IMR-90 (cell line): Measurements from ENCODE around the gene CERKL. TPM values are rescaled to one million over a fixed set of nuclear protein-coding genes. Genes with fewer than 3 reads are reported as not detected.

Experiments used
- ATAC-seq: fragments of 200-7000 bp; cut with Tn5 transposase; 2 replicates; pipeline ENCODE4 v1.9.1; 2020; ENCODE audit warnings: low read depth, mild to moderate bottlenecking, moderate library complexity
- BruUV-seq: library from RNA; stranded (reverse); fragments of 400-500 nt; replicated peaks from 2 replicates; lab custom pipeline; 2021; lab: Mats Ljungman, UMichigan
- CTCF ChIA-PET: fragments of 300-600 bp; formaldehyde crosslinking; extraction: SDS; loops from one replicate; lab custom pipeline; 2021; ENCODE audit warnings: antibody characterized with exemption; lab: Yijun Ruan, JAX
- POLR2A ChIA-PET: fragments of 300-600 bp; sonication (Branson Sonifier 250); formaldehyde crosslinking; loops from one replicate; lab custom pipeline; 2022; ENCODE audit warnings: antibody characterized with exemption; ENCODE audit not compliant: unreplicated experiment; lab: Charles Lee
- DNase-seq: peaks from one replicate; pipeline ENCODE4 v3.0.0; 2013
- H2AFZ ChIP-seq: replicated peaks from 2 replicates; pipeline ENCODE3; 2013; ENCODE audit warnings: low read length, mild to moderate bottlenecking; ENCODE audit not compliant: poor library complexity
- H2AK5ac ChIP-seq: 2 replicates; pipeline ENCODE4 v1.6.1; 2013; ENCODE audit warnings: low read depth, low read length, inconsistent platforms
- H2AK9ac ChIP-seq: replicated peaks from 2 replicates; pipeline ENCODE3; 2013; ENCODE audit warnings: mild to moderate bottlenecking, low read depth, low read length, moderate library complexity; ENCODE audit not compliant: poor library complexity
- H2BK120ac ChIP-seq: 2 replicates; pipeline ENCODE4 v1.6.1; 2013; ENCODE audit warnings: low read depth, low read length, inconsistent platforms
- H2BK15ac ChIP-seq: 3 replicates; pipeline ENCODE4 v1.6.1; 2013; ENCODE audit warnings: low read depth, low read length, inconsistent platforms
- H2BK20ac ChIP-seq: 2 replicates; pipeline ENCODE4 v1.6.1; 2013; ENCODE audit warnings: low read depth, mild to moderate bottlenecking, inconsistent platforms, low read length, moderate library complexity
- H2BK5ac ChIP-seq: 2 replicates; pipeline ENCODE4 v1.6.1; 2013; ENCODE audit warnings: mild to moderate bottlenecking, low read depth, low read length, inconsistent platforms; ENCODE audit not compliant: poor library complexity, severe bottlenecking
- H3K14ac ChIP-seq: replicated peaks from 2 replicates; pipeline ENCODE4 v1.6.1; 2013; ENCODE audit warnings: low read depth, low read length, inconsistent platforms
- H3K18ac ChIP-seq: 2 replicates; pipeline ENCODE4 v1.6.1; 2013; ENCODE audit warnings: low read depth, low read length, control low read depth
- H3K23ac ChIP-seq: 2 replicates; pipeline ENCODE4 v1.6.1; 2013; ENCODE audit warnings: low read depth, low read length, inconsistent platforms
- H3K27ac ChIP-seq: 2 replicates; pipeline ENCODE4 v1.5.1; 2013; ENCODE audit warnings: mild to moderate bottlenecking, control low read depth, low read length; ENCODE audit not compliant: insufficient read depth
- H3K27me3 ChIP-seq: 2 replicates; pipeline ENCODE4 v1.6.1; 2013; ENCODE audit warnings: low read length; ENCODE audit not compliant: control insufficient read depth, insufficient read depth
- H3K36me3 ChIP-seq: 2 replicates; pipeline ENCODE4 v1.6.1; 2013; ENCODE audit warnings: low read length, mixed read lengths; ENCODE audit not compliant: control insufficient read depth, insufficient read depth
- H3K4ac ChIP-seq: 2 replicates; pipeline ENCODE4 v1.6.1; 2013; ENCODE audit warnings: low read depth, low read length, inconsistent platforms
- H3K4me1 ChIP-seq: 2 replicates; pipeline ENCODE4 v1.6.1; 2013; ENCODE audit warnings: low read length, mixed read lengths; ENCODE audit not compliant: control insufficient read depth, insufficient read depth
- H3K4me2 ChIP-seq: 2 replicates; pipeline ENCODE4 v1.6.1; 2013; ENCODE audit warnings: low read depth, mild to moderate bottlenecking, control low read depth, low read length, moderate library complexity
- H3K4me3 ChIP-seq: 2 replicates; pipeline ENCODE4 v1.5.1; 2013; ENCODE audit warnings: low read depth, mild to moderate bottlenecking, control low read depth, low read length, moderate library complexity; ENCODE audit not compliant: insufficient read depth
- H3K56ac ChIP-seq: 2 replicates; pipeline ENCODE4 v1.6.1; 2013; ENCODE audit warnings: low read length, inconsistent platforms; ENCODE audit not compliant: insufficient read depth; ENCODE audit errors: extremely low read depth
- H3K79me1 ChIP-seq, 2 experiments: 2 replicates each; pipeline ENCODE4 v1.6.1; 2013; ENCODE audit warnings: low read length in 2 of 2, inconsistent platforms in 1 of 2, low read depth in 1 of 2
- H3K9ac ChIP-seq: 2 replicates; pipeline ENCODE4 v1.6.1; 2013; ENCODE audit warnings: low read depth, low read length, control low read depth
- H3K9me1 ChIP-seq: 2 replicates; pipeline ENCODE4 v1.6.1; 2013; ENCODE audit warnings: low read length, inconsistent platforms; ENCODE audit not compliant: insufficient read depth
- H3K9me3 ChIP-seq: 2 replicates; pipeline ENCODE4 v1.6.1; 2013; ENCODE audit warnings: low read length; ENCODE audit not compliant: control insufficient read depth, insufficient read depth
- H4K20me1 ChIP-seq: 2 replicates; pipeline ENCODE4 v1.6.1; 2013; ENCODE audit warnings: low read length, inconsistent platforms; ENCODE audit not compliant: insufficient read depth
- H4K5ac ChIP-seq: 2 replicates; pipeline ENCODE4 v1.6.1; 2013; ENCODE audit warnings: mild to moderate bottlenecking, low read depth, low read length, control low read depth
- H4K8ac ChIP-seq, 2 experiments: 2 replicates each; pipeline ENCODE4 v1.6.1; 2013; ENCODE audit warnings: low read depth in 2 of 2, low read length in 2 of 2, control low read depth in 1 of 2, inconsistent platforms in 1 of 2
- H4K91ac ChIP-seq: 2 replicates; pipeline ENCODE4 v1.6.1; 2013; ENCODE audit warnings: low read depth, low read length, inconsistent platforms; ENCODE audit not compliant: insufficient read depth
- BHLHE40 ChIP-seq: fragments of 150-350 bp; IDR thresholded peaks from 2 replicates; pipeline ENCODE4 v1.6.1; 2016; ENCODE audit warnings: mild to moderate bottlenecking, low read depth, low read length
- MAFK ChIP-seq: IDR thresholded peaks from 2 replicates; pipeline ENCODE4 v1.6.1; 2012; ENCODE audit warnings: low read depth, low read length, improper control_type of control experiment
- MAZ ChIP-seq: IDR thresholded peaks from 2 replicates; pipeline ENCODE4 v1.6.1; 2012; ENCODE audit warnings: low read depth, mild to moderate bottlenecking, low read length, improper control_type of control experiment, moderate library complexity, borderline replicate concordance
- MXI1 ChIP-seq: IDR thresholded peaks from 2 replicates; pipeline ENCODE4 v1.6.1; 2012; ENCODE audit warnings: low read depth, mild to moderate bottlenecking, low read length, moderate library complexity, borderline replicate concordance
- NFE2L2 ChIP-seq: fragments of 150-350 bp; IDR thresholded peaks from 2 replicates; pipeline ENCODE4 v1.6.1; 2016; ENCODE audit warnings: low read depth, mild to moderate bottlenecking, low read length
- POLR2A ChIP-seq: IDR thresholded peaks from 2 replicates; pipeline ENCODE4 v1.6.1; 2012; ENCODE audit warnings: mild to moderate bottlenecking, low read depth, low read length
- RCOR1 ChIP-seq: IDR thresholded peaks from 2 replicates; pipeline ENCODE4 v1.6.1; 2012; ENCODE audit warnings: mild to moderate bottlenecking, low read length, improper control_type of control experiment; ENCODE audit not compliant: insufficient replicate concordance
- RFX5 ChIP-seq: IDR thresholded peaks from 2 replicates; pipeline ENCODE4 v1.8.0; 2012; ENCODE audit warnings: low read depth, mild to moderate bottlenecking, low read length, moderate library complexity
- WGBS, 2 experiments: methylation state at CpG; one replicate each; pipeline versions ENCODE4 v1.1.5 to v1.1.7; 2013; ENCODE audit warnings: missing lambda C conversion rate in 2 of 2; ENCODE audit not compliant: insufficient read length in 1 of 2; ENCODE audit errors: extremely low coverage in 2 of 2; 5-methylcytosine and 5-hydroxymethylcytosine counted together
- dilution Hi-C: fragments of 300-500 bp; cut with HindIII; formaldehyde crosslinking; loops from one replicate; pipeline ENCODE4 v1.14.3; 2018; ENCODE audit warnings: low sequenced_read_pairs; ENCODE audit not compliant: unreplicated experiment
- in situ Hi-C: fragments of 300-500 bp; cut with MboI; formaldehyde crosslinking; loops from 3 replicates; pipeline ENCODE4 v1.14.3; 2019; ENCODE audit warnings: low sequenced_read_pairs, inconsistent platforms, mixed read lengths
- intact Hi-C: fragments of 100-400 bp; cut with micrococcal nuclease; formaldehyde crosslinking; loops from 2 replicates; pipeline ENCODE4 v1.10.0; 2022
- polyA plus RNA-seq, 3 experiments: library from polyadenylated mRNA; depleted of rRNA; stranded (reverse); fragments of >200 nt; gene quantifications; 2 replicates each; pipeline ENCODE4 v1.2.3, GENCODE V29; 2012; ENCODE audit warnings: low replicate concordance in 1 of 3
- total RNA-seq: library from RNA; depleted of rRNA; stranded (reverse); fragments of >200 nt; gene quantifications from 2 replicates; pipeline ENCODE4 v1.2.3, GENCODE V29; 2012
- TF ChIP-seq, protein P1 (sequence below): fragments of 150-350 bp; IDR thresholded peaks from 2 replicates; pipeline ENCODE4 v1.6.1; 2016; ENCODE audit warnings: low read depth, mild to moderate bottlenecking, low read length, moderate library complexity, borderline replicate concordance

Gene CERKL
- total and polyA plus RNA-seq, 2 of the 4 experiments (the other 2 are of a cell fraction): under 0.01 TPM; not detected in 1

- H3K9me3 ChIP-seq: peaks cover 7% of the 10 kb centered on the region
- POLR2A ChIA-PET: no interaction called here
- in situ Hi-C loops (no loop called here), dilution Hi-C loops (no loop called here), intact Hi-C loops (no loop called here)
- no peak overlapping the region for H3K9ac ChIP-seq
- DNase-seq (no peak), ATAC-seq (no peak)
- no peak overlapping the region for H3K4me3 ChIP-seq
- no peak overlapping the region for H2BK20ac ChIP-seq
- TF ChIP-seq POLR2A (no peak), RCOR1 (no peak), NFE2L2 (no peak), RFX5 (no peak), MAFK (no peak), MXI1 (no peak), MAZ (no peak), BHLHE40 (no peak)
- TF ChIP-seq, protein P1, sequence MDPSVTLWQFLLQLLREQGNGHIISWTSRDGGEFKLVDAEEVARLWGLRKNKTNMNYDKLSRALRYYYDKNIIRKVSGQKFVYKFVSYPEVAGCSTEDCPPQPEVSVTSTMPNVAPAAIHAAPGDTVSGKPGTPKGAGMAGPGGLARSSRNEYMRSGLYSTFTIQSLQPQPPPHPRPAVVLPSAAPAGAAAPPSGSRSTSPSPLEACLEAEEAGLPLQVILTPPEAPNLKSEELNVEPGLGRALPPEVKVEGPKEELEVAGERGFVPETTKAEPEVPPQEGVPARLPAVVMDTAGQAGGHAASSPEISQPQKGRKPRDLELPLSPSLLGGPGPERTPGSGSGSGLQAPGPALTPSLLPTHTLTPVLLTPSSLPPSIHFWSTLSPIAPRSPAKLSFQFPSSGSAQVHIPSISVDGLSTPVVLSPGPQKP: no peak
- H3K4me2 ChIP-seq: no peak overlapping the region
- no CpG with 5 or more reads among the region's 4 CpGs for WGBS, 2 experiments
- no peak overlapping the region for H2AK5ac ChIP-seq
- no peak overlapping the region for H2BK15ac ChIP-seq
- H3K4ac ChIP-seq: no peak overlapping the region
- H2AFZ ChIP-seq: no peak overlapping the region
- H4K20me1 ChIP-seq: no peaks in the 10 kb centered on the region
- no peaks in the 10 kb centered on the region for H3K9me1 ChIP-seq
- H3K4me1 ChIP-seq: no peaks in the 10 kb centered on the region
- H3K79me1 ChIP-seq: no peaks in the 10 kb centered on the region
- no peak overlapping the region for H4K91ac ChIP-seq
- H3K14ac ChIP-seq: no peak overlapping the region
- H3K18ac ChIP-seq: no peak overlapping the region
- no peak overlapping the region for H3K56ac ChIP-seq
- no peak overlapping the region for H3K23ac ChIP-seq
- CTCF ChIA-PET: no interaction called here
- H4K5ac ChIP-seq: no peak overlapping the region
- no TSS peak for BruUV-seq
- H3K27ac ChIP-seq: no peak overlapping the region
- peaks cover 21% of the 10 kb centered on the region for H3K27me3 ChIP-seq
- no peak overlapping the region for H2BK120ac ChIP-seq
- no peak overlapping the region for H4K8ac ChIP-seq
- H3K36me3 ChIP-seq: no peaks in the 10 kb centered on the region
- no peak overlapping the region for H2AK9ac ChIP-seq
- no peak overlapping the region for H2BK5ac ChIP-seq
These were observed 18.3 kb upstream of the CERKL start for GRCh38 chr2:181675254-181675653.
